GM12878 (cell line): Measurements from ENCODE around the gene CPT2. TPM values are rescaled to one million over a fixed set of nuclear protein-coding genes. Genes with fewer than 3 reads are reported as not detected.

Experiments
- BCL11A ChIP-seq: IDR thresholded peaks from 2 replicates; pipeline ENCODE4 v1.6.1; 2011; ENCODE audit warnings: low read depth, low read length
- CEBPB ChIP-seq, 2 experiments: fragments of 150-350 bp in 1 of 2; IDR thresholded peaks; 2 replicates each; pipeline ENCODE4 v1.6.1; 2012 to 2014; ENCODE audit warnings: low read depth in 2 of 2, low read length in 2 of 2, borderline replicate concordance in 1 of 2, inconsistent platforms in 1 of 2
- CREB1 ChIP-seq: IDR thresholded peaks from 2 replicates; pipeline ENCODE4 v1.6.1; 2012; ENCODE audit warnings: low read depth, mild to moderate bottlenecking, inconsistent platforms
- CREM ChIP-seq: IDR thresholded peaks from 2 replicates; pipeline ENCODE4 v1.6.1; 2014; ENCODE audit warnings: antibody characterized with exemption, low read depth
- IRF4 ChIP-seq: IDR thresholded peaks from 2 replicates; pipeline ENCODE4 v1.6.1; 2011; ENCODE audit warnings: low read depth, low read length
- KDM1A ChIP-seq: fragments of 200-600 bp; sonication (generic); IDR thresholded peaks from 2 replicates; pipeline ENCODE4 v1.6.1; 2016; ENCODE audit warnings: borderline replicate concordance
- MAX ChIP-seq: IDR thresholded peaks from 2 replicates; pipeline ENCODE4 v1.6.1; 2012; ENCODE audit warnings: low read depth, low read length, improper control_type of control experiment
- MEF2B ChIP-seq: fragments of 450-650 bp; IDR thresholded peaks from 2 replicates; pipeline ENCODE4 v1.6.1; 2018; ENCODE audit warnings: mild to moderate bottlenecking, moderate library complexity; ENCODE audit not compliant: partially characterized antibody, poor library complexity, severe bottlenecking
- MTA2 ChIP-seq: fragments of 450-650 bp; IDR thresholded peaks from 2 replicates; pipeline ENCODE4 v1.6.1; 2016; ENCODE audit warnings: low read depth, mild to moderate bottlenecking, moderate library complexity
- NFIC ChIP-seq: IDR thresholded peaks from 2 replicates; pipeline ENCODE4 v1.6.1; 2012; ENCODE audit warnings: low read depth, mild to moderate bottlenecking, inconsistent platforms, low read length, moderate library complexity
- POLR2AphosphoS2 ChIP-seq: IDR thresholded peaks from 2 replicates; pipeline ENCODE4 v1.6.1; 2011; ENCODE audit warnings: low read depth, mild to moderate bottlenecking, low read length, improper control_type of control experiment, moderate library complexity
- RUNX3 ChIP-seq: IDR thresholded peaks from 2 replicates; pipeline ENCODE4 v1.6.1; 2012; ENCODE audit warnings: low read length, inconsistent platforms
- SPI1 ChIP-seq: IDR thresholded peaks from 2 replicates; pipeline ENCODE4 v1.6.1; 2011; ENCODE audit warnings: low read depth, mild to moderate bottlenecking, low read length, moderate library complexity, borderline replicate concordance; ENCODE audit not compliant: insufficient read depth
- TCF7 ChIP-seq: IDR thresholded peaks from 2 replicates; pipeline ENCODE4 v1.6.1; 2014; ENCODE audit warnings: antibody characterized with exemption, borderline replicate concordance
- ZNF384 ChIP-seq: IDR thresholded peaks from 2 replicates; pipeline ENCODE4 v1.6.1; 2012; ENCODE audit warnings: low read depth, mild to moderate bottlenecking, low read length, improper control_type of control experiment, borderline replicate concordance
- polyA plus RNA-seq, 11 experiments: library from polyadenylated mRNA; depleted of rRNA in 4 of 11; unstranded in 6 of 11; stranded (reverse) in 5 of 11; fragments of >200 nt; fragmentation: Nextera tagmentation in 4 of 11; fragmentation: Illumina TruSeq in 1 of 11; extraction: Ambion mirVana in 4 of 11; extraction: Trizol in 1 of 11; gene quantifications; 1 replicate in 1 of 11; 2 replicates in 10 of 11; pipeline versions ENCODE4 v1.2.1 to v1.2.3, GENCODE V29; 2011 to 2016; ENCODE audit warnings: inconsistent platforms in 2 of 11, missing spikeins in 2 of 11, low read depth in 1 of 11
- total RNA-seq, 4 experiments: library from RNA; depleted of rRNA in 3 of 4; stranded (reverse); fragments of >200 nt in 3 of 4; fragmentation: Illumina TruSeq in 1 of 4; extraction: Trizol in 1 of 4; gene quantifications; 2 replicates each; pipeline versions ENCODE4 v1.2.1 to v1.2.3, GENCODE V29; 2013 to 2021

CPT2 gene
- total and polyA plus RNA-seq, 10 of the 15 experiments (the other 5 are each of a cell fraction or from before 2014, with no cell fraction given) = 10.1 to 36.2 (median 26.3) TPM

- peak; percentile 78 for TF ChIP-seq SPI1
- TF ChIP-seq IRF4 = peak; percentile 32; the same call in 1 of the 2 replicates
- no peak for TF ChIP-seq KDM1A
- TF ChIP-seq MTA2 = no peak
- peak; percentile 97 for TF ChIP-seq MEF2B
- TF ChIP-seq RUNX3 = peak; percentile 67
- peak; percentile 58 for TF ChIP-seq CREM
- TF ChIP-seq ZNF384 = peak; percentile 73; the same call in 1 of the 2 replicates
- TF ChIP-seq NFIC = peak; percentile 66
- TF ChIP-seq TCF7 = no peak
- TF ChIP-seq POLR2AphosphoS2 = no peak
- peak; percentile 46; the same call in 1 of the 2 replicates for TF ChIP-seq BCL11A
- no peak for TF ChIP-seq CEBPB (IDR thresholded peaks at IDR 0.05; ENCODE audit: borderline replicate concordance in 1 of 2, low read depth in 2 of 2, low read length in 2 of 2)
- no peak for TF ChIP-seq MAX
- TF ChIP-seq CREB1 = 0 out of 2 replicates have a peak, but pooled peaks have one; percentile 23
These were observed 49.9 kb downstream of the CPT2 start (continued) for GRCh38 chr1:53246261-53247134.
